ENCODE measurements around the gene GOLGA8Q. TPM values are rescaled to one million over a fixed set of nuclear protein-coding genes. Genes with fewer than 3 reads are reported as not detected.

GOLGA8Q gene, protein sequence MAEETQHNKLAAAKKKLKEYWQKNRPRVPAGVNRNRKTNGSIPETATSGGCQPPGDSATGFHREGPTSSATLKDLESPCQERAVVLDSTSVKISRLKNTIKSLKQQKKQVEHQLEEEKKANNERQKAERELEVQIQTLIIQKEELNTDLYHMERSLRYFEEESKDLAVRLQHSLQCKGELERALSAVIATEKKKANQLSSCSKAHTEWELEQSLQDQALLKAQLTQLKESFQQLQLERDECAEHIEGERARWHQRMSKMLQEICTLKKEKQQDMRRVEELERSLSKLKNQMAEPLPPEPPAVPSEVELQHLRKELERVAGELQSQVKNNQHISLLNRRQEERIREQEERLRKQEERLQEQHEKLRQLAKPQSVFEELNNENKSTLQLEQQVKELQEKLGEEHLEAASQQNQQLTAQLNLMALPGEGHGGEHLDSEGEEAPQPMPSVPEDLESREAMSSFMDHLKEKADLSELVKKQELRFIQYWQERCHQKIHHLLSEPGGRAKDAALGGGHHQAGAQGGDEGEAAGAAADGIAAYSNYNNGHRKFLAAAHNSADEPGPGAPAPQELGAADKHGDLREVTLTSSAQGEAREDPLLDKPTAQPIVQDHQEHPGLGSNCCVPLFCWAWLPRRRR
- 0.34 and 1.6 TPM in 2 replicates for total RNA-seq

DNA sequence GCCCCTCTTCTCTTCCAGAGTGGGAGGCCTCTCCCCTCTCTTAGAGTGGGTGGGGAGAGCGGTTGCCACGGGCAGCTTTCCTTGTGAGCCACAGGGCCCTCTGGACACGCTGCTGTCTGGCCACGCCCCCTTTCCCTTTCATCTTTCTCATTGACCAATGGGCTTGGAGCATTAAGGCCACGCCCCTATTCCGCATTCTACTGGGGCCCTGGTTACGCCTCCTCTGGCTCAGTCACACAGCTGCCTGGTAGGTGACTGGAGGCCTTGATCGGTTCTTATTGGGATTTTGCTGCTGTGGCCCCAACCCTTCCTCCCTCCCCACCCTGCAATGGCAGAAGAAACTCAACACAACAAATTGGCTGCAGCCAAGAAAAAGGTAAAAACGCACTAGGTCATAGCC lies at the start of gene GOLGA8Q:
GOLGA8Q (plus strand) TSS at position 301 of the 400 bp plus-strand sequence; CDS start at position 329, 28 bp downstream.

DNA sequence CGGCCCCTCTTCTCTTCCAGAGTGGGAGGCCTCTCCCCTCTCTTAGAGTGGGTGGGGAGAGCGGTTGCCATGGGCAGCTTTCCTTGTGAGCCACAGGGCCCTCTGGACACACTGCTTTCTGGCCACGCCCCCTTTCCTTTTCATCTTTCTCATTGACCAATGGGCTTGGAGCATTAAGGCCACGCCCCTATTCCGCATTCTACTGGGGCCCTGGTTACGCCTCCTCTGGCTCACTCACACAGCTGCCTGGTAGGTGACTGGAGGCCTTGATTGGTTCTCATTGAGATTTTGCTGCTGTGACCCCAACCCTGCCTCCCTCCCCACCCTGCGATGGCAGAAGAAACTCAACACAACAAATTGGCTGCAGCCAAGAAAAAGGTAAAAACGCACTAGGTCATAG lies 51.9 kb downstream of the GOLGA8Q start, which contains the start of gene GOLGA8H:
GOLGA8H (plus strand) TSS at position 233 of the 400 bp plus-strand sequence; CDS start at position 331, 98 bp downstream.

Other genes with a start within 250 kb of the GOLGA8Q start
- 0.36 TPM in 1 of 2 replicates, not detected in the other for gene CHRFAM7A, start 158.5 kb upstream of the GOLGA8Q start, total RNA-seq
- 0.34 and 1.6 TPM in 2 replicates for gene GOLGA8R, start 137.8 kb upstream of the GOLGA8Q start, total RNA-seq
- under 0.01 and 0.07 TPM in 2 replicates for gene GOLGA8H, start 52.0 kb downstream of the GOLGA8Q start, total RNA-seq